Nephron progenitor cell (in vitro differentiated cells): ENCODE data around the gene LPCAT1.

Experiments used
- DNase-seq: peaks from one replicate; pipeline ENCODE4 v3.0.0; 2021
- H3K27ac Mint-ChIP-seq: 2 replicates; pipeline ENCODE4 v1.8.0; 2021; ENCODE audit warnings: mild to moderate bottlenecking, moderate library complexity, mixed read lengths
- H3K27me3 Mint-ChIP-seq: 2 replicates; pipeline ENCODE4 v1.8.0; 2021; ENCODE audit warnings: mild to moderate bottlenecking, low read depth, mixed read lengths; ENCODE audit not compliant: poor library complexity
- H3K36me3 Mint-ChIP-seq: 2 replicates; pipeline ENCODE4 v1.8.0; 2021; ENCODE audit warnings: low read depth, mixed read lengths
- H3K4me1 Mint-ChIP-seq: 2 replicates; pipeline ENCODE4 v1.8.0; 2021; ENCODE audit warnings: mixed read lengths
- H3K4me3 Mint-ChIP-seq: 2 replicates; pipeline ENCODE4 v1.8.0; 2021; ENCODE audit warnings: mild to moderate bottlenecking, moderate library complexity, mixed read lengths
- H3K9me3 Mint-ChIP-seq: 2 replicates; pipeline ENCODE4 v1.8.0; 2021; ENCODE audit warnings: mild to moderate bottlenecking, moderate library complexity, mixed read lengths
- CTCF ChIP-seq: fragments of 200-600 bp; sonication (generic); IDR thresholded peaks from 2 replicates; pipeline ENCODE4 v1.5.0; 2021; ENCODE audit warnings: antibody characterized with exemption

The LPCAT1 gene

GRCh38 chr5:1535646-1536045 is 11.9 kb upstream of the LPCAT1 start:
- H3K9me3 Mint-ChIP-seq = peaks cover 6% of the 10 kb centered on the region
- no peak overlapping the region for H3K4me3 Mint-ChIP-seq
- H3K27me3 Mint-ChIP-seq = peaks cover 37% of the 10 kb centered on the region

GRCh38 chr5:1532384-1532783 is 8.6 kb upstream of the LPCAT1 start:
- Mint-ChIP-seq H3K27ac (no peak overlapping the region), H3K9me3 (no peaks in the 10 kb centered on the region), H3K36me3 (no peaks in the 10 kb centered on the region), H3K4me1 (no peaks in the 10 kb centered on the region), H3K27me3 (peaks cover 38% of the 10 kb centered on the region), H3K4me3 (no peak overlapping the region)
- no peak for DNase-seq
- TF ChIP-seq CTCF = no peak

More at GRCh38 chr5:1535646-1536045, 11.9 kb upstream of the LPCAT1 start:
- Mint-ChIP-seq H3K36me3 (no peaks in the 10 kb centered on the region), H3K4me1 (no peaks in the 10 kb centered on the region), H3K27ac (no peak overlapping the region)
- TF ChIP-seq CTCF = no peak
- no peak for DNase-seq

- H3K9me3 Mint-ChIP-seq = no peaks in the 10 kb centered on the region
- TF ChIP-seq CTCF = no peak
- H3K4me1 Mint-ChIP-seq = no peaks in the 10 kb centered on the region
- no peak overlapping the region for H3K4me3 Mint-ChIP-seq
- H3K27me3 Mint-ChIP-seq = peaks cover 21% of the 10 kb centered on the region
- DNase-seq = no peak
- H3K36me3 Mint-ChIP-seq = no peaks in the 10 kb centered on the region
- no peak overlapping the region for H3K27ac Mint-ChIP-seq
Observed at GRCh38 chr5:1529498-1529897, 5.7 kb upstream of the LPCAT1 start.

- H3K36me3 Mint-ChIP-seq = no peaks in the 10 kb centered on the region
- TF ChIP-seq CTCF = no peak
- DNase-seq = no peak
- no peak overlapping the region for H3K4me3 Mint-ChIP-seq
- no peaks in the 10 kb centered on the region for H3K9me3 Mint-ChIP-seq
- no peak overlapping the region for H3K27ac Mint-ChIP-seq
- H3K27me3 Mint-ChIP-seq = peaks cover 19% of the 10 kb centered on the region
- H3K4me1 Mint-ChIP-seq = peaks cover 3% of the 10 kb centered on the region
Observed at GRCh38 chr5:1527533-1528205, 3.9 kb upstream of the LPCAT1 start.

GRCh38 chr5:1526681-1527131 is 2.9 kb upstream of the LPCAT1 start:
- peaks cover 19% of the 10 kb centered on the region for H3K27me3 Mint-ChIP-seq
- peaks cover 12% of the 10 kb centered on the region for H3K4me1 Mint-ChIP-seq
- H3K27ac Mint-ChIP-seq = no peak overlapping the region
- no peaks in the 10 kb centered on the region for H3K36me3 Mint-ChIP-seq
- no peak overlapping the region for H3K4me3 Mint-ChIP-seq
- DNase-seq = no peak
- TF ChIP-seq CTCF = no peak
- H3K9me3 Mint-ChIP-seq = no peaks in the 10 kb centered on the region

- TF ChIP-seq CTCF = no peak
- no peaks in the 10 kb centered on the region for H3K9me3 Mint-ChIP-seq
- H3K27me3 Mint-ChIP-seq = peaks cover 14% of the 10 kb centered on the region
- H3K4me3 Mint-ChIP-seq = no peak overlapping the region
- DNase-seq = no peak
- H3K4me1 Mint-ChIP-seq = peaks cover 17% of the 10 kb centered on the region
- H3K27ac Mint-ChIP-seq = no peak overlapping the region
- H3K36me3 Mint-ChIP-seq = no peaks in the 10 kb centered on the region
Observed at GRCh38 chr5:1526190-1526631, 2.5 kb upstream of the LPCAT1 start.
